CD8-positive, alpha-beta memory T cell (primary cell): ENCODE data around the gene SHLD3. TPM values are rescaled to one million over a fixed set of nuclear protein-coding genes. Genes with fewer than 3 reads are reported as not detected.
"Not testable (repeated sequence)": the region's sequence is repeated elsewhere in the genome, so short reads cannot be mapped to it uniquely, and the experiment has no call there.

Experiments used
- CTCF ChIA-PET: fragments of 350-600 bp; sonication (Branson Sonifier 250); formaldehyde crosslinking; loops from one replicate; lab custom pipeline; 2021; ENCODE audit warnings: antibody characterized with exemption; lab: Charles Lee
- POLR2A ChIA-PET: fragments of 350-600 bp; sonication (Branson Sonifier 250); formaldehyde crosslinking; loops from one replicate; lab custom pipeline; 2021; ENCODE audit warnings: antibody characterized with exemption; lab: Charles Lee
- DNase-seq, 5 donors: peaks; one replicate each; pipeline versions ENCODE4 v3.0.0 to v3.0.0-alpha.2; 2020 to 2022; ENCODE audit warnings: mixed read lengths in 1 of 5
- H3K27ac ChIP-seq: one replicate; pipeline ENCODE4 v1.7.0; 2013; ENCODE audit warnings: low read depth, mild to moderate bottlenecking, low read length, moderate library complexity
- H3K27me3 ChIP-seq: 2 replicates; pipeline ENCODE4 v1.7.0; 2013; ENCODE audit warnings: low read length, mild to moderate bottlenecking; ENCODE audit not compliant: insufficient read depth, poor library complexity, severe bottlenecking
- H3K36me3 ChIP-seq: 2 replicates; pipeline ENCODE4 v1.7.0; 2013; ENCODE audit warnings: mild to moderate bottlenecking, low read length, moderate library complexity; ENCODE audit not compliant: insufficient read depth
- H3K4me1 ChIP-seq: 2 replicates; pipeline ENCODE4 v1.7.0; 2013; ENCODE audit warnings: mild to moderate bottlenecking, low read length, moderate library complexity; ENCODE audit not compliant: insufficient read depth
- H3K4me3 ChIP-seq: 2 replicates; pipeline ENCODE4 v1.7.0; 2013; ENCODE audit warnings: mild to moderate bottlenecking, low read length
- H3K9me3 ChIP-seq: 2 replicates; pipeline ENCODE4 v1.7.0; 2013; ENCODE audit warnings: mild to moderate bottlenecking, low read length
- H3K27ac Mint-ChIP-seq, 8 donors: one replicate each; pipeline ENCODE4 v1.8.0; 2020 to 2021; ENCODE audit warnings: mixed read lengths in 8 of 8, mild to moderate bottlenecking in 6 of 8, inconsistent platforms in 3 of 8, moderate library complexity in 3 of 8
- H3K27me3 Mint-ChIP-seq, 2 donors: one replicate each; pipeline ENCODE4 v1.8.0; 2020 to 2021; ENCODE audit warnings: mixed read lengths in 2 of 2, mild to moderate bottlenecking in 1 of 2, moderate library complexity in 1 of 2
- H3K36me3 Mint-ChIP-seq, 3 donors: one replicate each; pipeline ENCODE4 v1.8.0; 2020 to 2021; ENCODE audit warnings: mixed read lengths in 3 of 3, inconsistent platforms in 1 of 3, mild to moderate bottlenecking in 1 of 3
- H3K4me1 Mint-ChIP-seq, 3 donors: one replicate each; pipeline ENCODE4 v1.8.0; 2020 to 2021; ENCODE audit warnings: mixed read lengths in 3 of 3, inconsistent platforms in 1 of 3, mild to moderate bottlenecking in 1 of 3
- H3K4me3 Mint-ChIP-seq, 7 donors: one replicate each; pipeline ENCODE4 v1.8.0; 2020 to 2021; ENCODE audit warnings: mixed read lengths in 7 of 7, mild to moderate bottlenecking in 6 of 7, moderate library complexity in 4 of 7, inconsistent platforms in 2 of 7
- H3K9me3 Mint-ChIP-seq, 5 donors: one replicate each; pipeline ENCODE4 v1.8.0; 2020 to 2022; ENCODE audit warnings: mixed read lengths in 5 of 5, mild to moderate bottlenecking in 3 of 5, moderate library complexity in 2 of 5, inconsistent platforms in 1 of 5
- polyA plus RNA-seq: library from polyadenylated mRNA; unstranded; fragments of 300-500 nt; fragmentation: Illumina TruSeq; gene quantifications from one replicate; pipeline ENCODE4 v1.2.3, GENCODE V29; 2021
- total RNA-seq, 2 experiments: library from RNA; stranded (reverse); gene quantifications; one replicate each; pipeline ENCODE4 v1.2.3, GENCODE V29; 2021

The SHLD3 gene, protein sequence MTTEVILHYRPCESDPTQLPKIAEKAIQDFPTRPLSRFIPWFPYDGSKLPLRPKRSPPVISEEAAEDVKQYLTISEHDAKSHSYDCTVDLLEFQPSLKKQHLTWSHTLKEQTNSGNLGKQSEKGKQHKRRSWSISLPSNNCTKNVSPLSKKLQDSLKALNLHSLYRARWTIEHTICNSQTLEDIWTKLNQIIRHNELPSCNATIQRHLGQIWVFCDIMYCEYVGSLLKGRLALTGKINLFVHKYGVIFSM
- total RNA-seq (1 to 10 TPM; 8.2 to 8.5 TPM), polyA plus RNA-seq (4.2 TPM)

DNA sequence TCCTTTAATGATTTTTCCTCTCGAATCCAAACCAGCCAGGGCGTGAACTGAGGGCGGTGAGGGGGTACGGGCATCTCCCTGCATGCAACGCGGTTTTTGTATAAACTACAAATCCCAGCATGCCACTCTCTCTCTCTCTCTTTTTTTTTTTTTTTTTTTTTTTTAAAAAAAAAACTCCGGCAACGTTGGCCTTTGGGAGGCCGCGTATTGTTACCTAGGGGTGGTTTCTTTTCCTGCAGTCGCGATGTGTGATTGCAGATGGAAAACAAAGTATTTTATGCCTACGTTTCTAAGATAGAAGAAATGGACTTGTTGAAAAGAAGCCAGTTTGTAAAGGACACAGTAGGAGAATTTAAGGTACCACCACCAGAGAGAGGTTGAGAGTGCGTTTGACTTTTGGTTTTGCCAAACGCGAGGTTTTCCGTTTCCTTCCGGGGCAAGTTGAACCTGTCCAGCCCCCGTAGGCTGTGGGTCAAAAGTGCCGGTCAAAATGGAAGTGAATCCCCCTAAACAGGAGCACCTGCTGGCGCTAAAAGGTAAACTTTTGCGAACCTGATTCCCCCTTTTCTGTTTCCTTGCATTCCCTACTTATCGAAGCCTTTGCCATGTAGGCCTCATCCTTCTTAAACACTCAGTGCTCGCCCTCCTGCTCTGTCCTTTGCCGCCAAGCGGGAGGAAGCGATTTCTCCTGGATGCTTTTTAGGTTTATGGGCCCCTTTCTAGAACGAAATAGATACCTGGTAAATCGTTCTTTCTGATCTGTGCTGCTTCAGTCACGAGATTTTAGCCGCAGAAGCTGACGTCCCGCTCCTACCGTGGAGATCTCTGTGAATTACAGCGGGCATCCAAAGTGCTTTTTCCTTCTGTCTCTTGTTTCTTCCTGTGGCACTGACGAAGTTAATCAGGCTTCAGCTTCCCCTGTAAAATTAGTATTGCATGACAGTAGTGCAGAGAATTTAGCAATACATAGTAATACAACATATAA, at the start of gene SHLD3, which contains the start of gene TRAPPC13:
TSS of gene SHLD3 (plus strand) at position 457 of the 985 bp plus-strand sequence. CDS start 4,561 bp downstream, outside the sequence.
TSS of gene TRAPPC13 (plus strand) at position 457 of the 985 bp plus-strand sequence. CDS start at position 491, 34 bp downstream.
- H3K4me3 ChIP-seq = peak within 1 kb of the TSS; percentile 62
- H3K4me1 Mint-ChIP-seq = peaks cover 46 to 66% (median 57%) of the 10 kb centered on the region in 3 donors
- H3K36me3 ChIP-seq = peaks cover 6% of the 10 kb centered on the region
- H3K27ac ChIP-seq = peak within 1 kb of the TSS; percentile 91
- H3K4me1 ChIP-seq = peaks cover 31% of the 10 kb centered on the region
- no peaks in the 10 kb centered on the region for H3K9me3 ChIP-seq
- H3K9me3 Mint-ChIP-seq = no peaks in the 10 kb centered on the region
- no peaks in the 10 kb centered on the region for H3K27me3 ChIP-seq
- peak within 1 kb of the TSS; percentile 97 to 100 (median 99) for H3K4me3 Mint-ChIP-seq
- ChIA-PET CTCF (no interaction called here), POLR2A (interaction anchor here (0.9 to 3.8 kb wide), 3 partner anchors 47 to 97 kb away, joined by 3 to 42 read pairs (median 3); partner anchors contain the start of genes CENPK, NLN, PPWD1 and SGTB)
- H3K27me3 Mint-ChIP-seq = peaks cover 0 to 3% of the 10 kb centered on the region in 2 donors
- peaks cover 4 to 34% (median 7%) of the 10 kb centered on the region in 3 donors for H3K36me3 Mint-ChIP-seq
- DNase-seq = peak; percentile 77 to 93 (median 90)
- peak within 1 kb of the TSS; percentile 97 to 100 (median 99) for H3K27ac Mint-ChIP-seq

DNA sequence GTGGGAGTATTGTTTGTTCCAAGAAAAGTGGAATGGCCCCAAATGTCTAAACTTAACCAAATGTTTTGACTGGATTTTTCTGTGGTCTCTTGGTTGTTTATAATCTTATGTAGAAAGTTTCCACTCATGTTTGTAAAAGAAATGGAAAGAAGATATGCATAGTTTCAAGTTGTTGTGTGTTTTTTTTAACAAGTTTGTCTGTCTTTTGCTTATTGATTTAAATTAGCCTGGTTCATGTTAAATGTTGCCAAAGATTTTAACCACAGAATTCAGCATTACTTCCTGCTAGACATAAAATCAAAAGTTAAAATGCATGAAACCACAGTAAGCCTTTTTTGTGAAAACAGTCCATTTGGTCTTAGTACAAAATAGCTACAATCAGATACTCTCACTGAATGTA, 47.7 kb upstream of the SHLD3 start:
- H3K4me3 ChIP-seq = no peak overlapping the region
- H3K4me1 ChIP-seq = no peaks in the 10 kb centered on the region
- peaks cover 32 to 54% (median 40%) of the 10 kb centered on the region in 3 donors for H3K4me1 Mint-ChIP-seq
- peaks cover 9 to 76% (median 30%) of the 10 kb centered on the region in 3 donors for H3K36me3 Mint-ChIP-seq
- no peaks in the 10 kb centered on the region for H3K27me3 ChIP-seq
- no peaks in the 10 kb centered on the region for H3K27me3 Mint-ChIP-seq
- H3K27ac Mint-ChIP-seq = peak overlapping the region in 2 of 8 donors; percentile 19 to 22
- DNase-seq = no peak
- H3K9me3 Mint-ChIP-seq = no peaks in the 10 kb centered on the region
- H3K4me3 Mint-ChIP-seq = no peak overlapping the region
- peaks cover 39% of the 10 kb centered on the region for H3K36me3 ChIP-seq
- POLR2A ChIA-PET = no interaction called here
- H3K9me3 ChIP-seq = no peaks in the 10 kb centered on the region
- no peak overlapping the region for H3K27ac ChIP-seq
- CTCF ChIA-PET = no interaction called here

DNA sequence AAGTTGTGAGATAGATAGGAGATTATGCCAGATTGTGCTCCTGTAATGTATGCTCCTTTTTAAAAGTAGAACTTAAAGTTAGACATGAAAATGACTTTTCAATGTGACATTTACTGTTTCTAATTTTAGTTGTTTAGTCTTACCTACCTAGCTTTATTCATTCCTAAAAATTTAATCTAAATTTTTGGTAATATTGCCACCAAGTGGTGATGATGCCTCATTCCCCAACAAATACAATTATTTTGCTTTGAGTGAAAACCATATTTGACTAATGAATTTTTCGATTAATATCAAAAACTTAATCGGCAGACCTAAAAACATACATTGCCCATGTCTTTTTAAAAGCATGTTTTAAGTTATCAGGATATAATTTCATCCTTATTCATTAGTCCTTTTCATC, 36.1 kb upstream of the SHLD3 start:
- H3K27ac Mint-ChIP-seq = no peak overlapping the region
- H3K36me3 ChIP-seq = peaks cover 23% of the 10 kb centered on the region
- H3K4me1 ChIP-seq = no peaks in the 10 kb centered on the region
- no peaks in the 10 kb centered on the region for H3K27me3 ChIP-seq
- no peak overlapping the region for H3K4me3 ChIP-seq
- POLR2A ChIA-PET = no interaction called here
- H3K9me3 ChIP-seq = no peaks in the 10 kb centered on the region
- no peak for DNase-seq
- H3K36me3 Mint-ChIP-seq = peaks cover 13 to 72% (median 18%) of the 10 kb centered on the region in 3 donors
- CTCF ChIA-PET = no interaction called here
- H3K27me3 Mint-ChIP-seq = no peaks in the 10 kb centered on the region
- H3K27ac ChIP-seq = no peak overlapping the region
- peaks cover 2 to 10% (median 6%) of the 10 kb centered on the region in 3 donors for H3K4me1 Mint-ChIP-seq
- H3K4me3 Mint-ChIP-seq = no peak overlapping the region
- no peaks in the 10 kb centered on the region for H3K9me3 Mint-ChIP-seq

DNA sequence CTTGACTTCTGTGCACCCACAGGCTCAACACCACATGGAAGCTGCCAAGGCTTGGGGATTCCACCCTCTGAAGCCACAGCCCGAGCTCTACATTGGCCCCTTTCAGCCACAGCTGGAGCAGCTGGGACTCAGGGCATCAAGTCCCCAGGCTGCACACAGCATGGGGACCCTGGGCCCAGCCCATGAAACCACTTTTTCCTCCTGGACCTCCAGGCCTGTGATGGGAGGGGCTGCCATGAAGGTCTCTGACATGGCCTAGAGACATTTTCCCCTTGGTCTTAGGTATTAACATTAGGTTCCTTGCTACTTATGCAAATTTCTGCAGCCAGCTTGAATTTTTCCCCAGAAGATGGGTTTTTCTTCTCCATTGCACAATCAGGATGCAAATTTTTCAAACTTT, 23.1 kb upstream of the SHLD3 start:
- H3K4me1 ChIP-seq, H3K27ac Mint-ChIP-seq, H3K27ac ChIP-seq, H3K4me3 ChIP-seq, POLR2A ChIA-PET, H3K27me3 ChIP-seq, CTCF ChIA-PET, H3K9me3 Mint-ChIP-seq, DNase-seq, H3K9me3 ChIP-seq, H3K27me3 Mint-ChIP-seq: not testable (repeated sequence)
- peaks cover 24% of the 10 kb centered on the region for H3K36me3 ChIP-seq
- H3K4me3 Mint-ChIP-seq = peak overlapping the region in 1 of 7 donors; percentile 40
- H3K36me3 Mint-ChIP-seq = peaks cover 38 to 91% (median 49%) of the 10 kb centered on the region in 3 donors
- H3K4me1 Mint-ChIP-seq = peaks cover 18 to 28% (median 19%) of the 10 kb centered on the region in 3 donors

DNA sequence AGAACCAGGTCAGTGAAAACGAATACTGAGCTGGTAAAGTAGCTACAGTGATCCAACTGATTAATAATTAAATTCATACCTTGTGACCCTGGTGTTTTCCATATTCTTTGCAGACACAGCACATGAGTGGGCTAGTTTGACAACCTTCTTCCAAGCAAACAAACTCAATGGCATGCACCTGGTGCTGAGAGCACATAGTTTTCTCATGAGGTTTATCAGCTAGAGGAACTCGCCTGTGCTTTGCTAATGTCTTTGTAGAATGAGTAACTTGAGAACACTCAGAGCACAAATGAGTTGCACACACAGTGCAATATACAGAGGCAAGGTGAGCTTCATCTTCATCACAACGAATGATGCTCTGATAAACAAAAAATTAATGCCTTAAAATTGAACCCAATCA, 13.3 kb upstream of the SHLD3 start:
- Histone ChIP-seq H3K27ac (no peak overlapping the region), H3K4me3 (no peak overlapping the region), H3K4me1 (no peaks in the 10 kb centered on the region), H3K36me3 (peaks cover 42% of the 10 kb centered on the region), H3K27me3 (no peaks in the 10 kb centered on the region), H3K9me3 (no peaks in the 10 kb centered on the region)
- H3K36me3 Mint-ChIP-seq = peaks cover 17 to 82% (median 35%) of the 10 kb centered on the region in 3 donors
- H3K27me3 Mint-ChIP-seq = no peaks in the 10 kb centered on the region
- H3K4me1 Mint-ChIP-seq = peaks cover 13 to 22% (median 20%) of the 10 kb centered on the region in 3 donors
- ChIA-PET POLR2A (no interaction called here), CTCF (no interaction called here)
- peak overlapping the region in 1 of 8 donors; percentile 10 for H3K27ac Mint-ChIP-seq
- H3K9me3 Mint-ChIP-seq = no peaks in the 10 kb centered on the region
- no peak for DNase-seq
- no peak overlapping the region for H3K4me3 Mint-ChIP-seq

DNA sequence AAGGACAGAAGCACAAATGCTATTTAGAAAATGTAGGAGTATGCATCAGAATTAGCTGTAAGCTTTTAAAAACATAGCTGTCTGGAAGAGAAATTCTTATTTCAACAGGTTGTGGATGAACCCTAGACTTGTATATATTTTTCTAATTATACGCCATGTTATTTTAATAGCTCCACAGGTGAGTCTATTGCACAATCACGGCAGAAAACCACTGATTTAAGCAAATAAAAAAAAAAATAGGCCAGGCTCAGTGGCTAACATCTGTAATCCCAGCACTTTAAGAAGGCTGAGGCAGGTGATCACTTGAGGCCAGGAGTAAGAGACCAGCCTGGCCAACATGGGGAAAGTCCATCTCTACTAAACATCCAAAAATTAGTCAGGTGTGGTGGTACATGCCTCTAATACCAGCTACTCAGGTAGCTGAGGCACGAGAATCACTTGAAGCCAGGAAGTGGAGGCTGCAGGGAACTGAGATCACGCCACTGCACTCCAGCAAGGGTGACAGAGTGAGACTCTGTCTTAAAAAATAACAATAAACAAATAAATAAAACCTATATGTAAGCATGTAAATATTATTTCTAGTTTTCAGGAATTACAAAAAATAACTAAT, 12.4 kb upstream of the SHLD3 start:
- no peaks in the 10 kb centered on the region for H3K4me1 ChIP-seq
- no peaks in the 10 kb centered on the region for H3K9me3 Mint-ChIP-seq
- no peaks in the 10 kb centered on the region for H3K9me3 ChIP-seq
- ChIA-PET POLR2A (no interaction called here), CTCF (no interaction called here)
- peaks cover 13 to 22% (median 22%) of the 10 kb centered on the region in 3 donors for H3K4me1 Mint-ChIP-seq
- H3K4me3 Mint-ChIP-seq = no peak overlapping the region
- no peaks in the 10 kb centered on the region for H3K27me3 ChIP-seq
- peaks cover 15 to 79% (median 30%) of the 10 kb centered on the region in 3 donors for H3K36me3 Mint-ChIP-seq
- no peak overlapping the region for H3K27ac ChIP-seq
- DNase-seq = no peak
- H3K36me3 ChIP-seq = peaks cover 34% of the 10 kb centered on the region
- no peaks in the 10 kb centered on the region for H3K27me3 Mint-ChIP-seq
- H3K27ac Mint-ChIP-seq = peak overlapping the region in 1 of 8 donors; percentile 81
- H3K4me3 ChIP-seq = no peak overlapping the region

DNA sequence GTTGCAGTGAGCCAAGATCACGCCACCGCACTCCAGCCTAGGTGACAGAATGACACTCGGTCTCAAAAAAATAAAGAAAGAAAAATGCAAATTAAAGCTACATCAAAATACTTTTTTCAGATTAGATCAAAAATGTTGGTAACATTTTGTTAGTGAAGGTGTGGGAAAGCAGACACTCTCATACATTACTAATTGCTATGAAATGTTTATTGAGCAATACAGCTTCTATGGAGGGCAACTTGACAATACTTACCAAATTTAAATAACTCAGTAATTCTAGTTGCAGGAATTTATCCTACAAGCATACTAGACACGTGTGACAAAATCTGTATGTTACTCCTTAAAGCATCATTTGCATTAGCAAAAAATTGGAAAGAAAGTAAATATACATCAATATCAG, 4.8 kb upstream of the SHLD3 start:
- H3K36me3 ChIP-seq = peaks cover 4% of the 10 kb centered on the region
- no peaks in the 10 kb centered on the region for H3K9me3 ChIP-seq
- no peaks in the 10 kb centered on the region for H3K9me3 Mint-ChIP-seq
- ChIA-PET CTCF (no interaction called here), POLR2A (no interaction called here)
- H3K27me3 Mint-ChIP-seq = peaks cover 0 to 3% of the 10 kb centered on the region in 2 donors
- no peak overlapping the region for H3K27ac Mint-ChIP-seq
- no peak overlapping the region for H3K4me3 Mint-ChIP-seq
- H3K36me3 Mint-ChIP-seq = peaks cover 3 to 43% (median 9%) of the 10 kb centered on the region in 3 donors
- no peak for DNase-seq
- H3K4me1 Mint-ChIP-seq = peaks cover 42 to 65% (median 61%) of the 10 kb centered on the region in 3 donors
- no peak overlapping the region for H3K4me3 ChIP-seq
- H3K4me1 ChIP-seq = peaks cover 29% of the 10 kb centered on the region
- no peaks in the 10 kb centered on the region for H3K27me3 ChIP-seq
- H3K27ac ChIP-seq = no peak overlapping the region
